H1 (cell line): ENCODE data around the gene SCO1.

ENCODE experiments used
- CREB1 ChIP-seq: IDR thresholded peaks from 2 replicates; pipeline ENCODE4 v1.6.1; 2012; ENCODE audit warnings: inconsistent platforms
- E2F6 ChIP-seq: IDR thresholded peaks from 2 replicates; pipeline ENCODE4 v1.6.1; 2012; ENCODE audit warnings: inconsistent platforms
- EGR1 ChIP-seq: IDR thresholded peaks from 2 replicates; pipeline ENCODE4 v1.6.1; 2011; ENCODE audit warnings: low read depth, low read length, borderline replicate concordance

- no peak for TF ChIP-seq E2F6
- no peak for TF ChIP-seq EGR1
- TF ChIP-seq CREB1, result no peak
Observed at GRCh38 chr17:10629706-10630105, 67.6 kb downstream of the SCO1 start.
